ENCODE results near the gene DOC2B.

DNA sequence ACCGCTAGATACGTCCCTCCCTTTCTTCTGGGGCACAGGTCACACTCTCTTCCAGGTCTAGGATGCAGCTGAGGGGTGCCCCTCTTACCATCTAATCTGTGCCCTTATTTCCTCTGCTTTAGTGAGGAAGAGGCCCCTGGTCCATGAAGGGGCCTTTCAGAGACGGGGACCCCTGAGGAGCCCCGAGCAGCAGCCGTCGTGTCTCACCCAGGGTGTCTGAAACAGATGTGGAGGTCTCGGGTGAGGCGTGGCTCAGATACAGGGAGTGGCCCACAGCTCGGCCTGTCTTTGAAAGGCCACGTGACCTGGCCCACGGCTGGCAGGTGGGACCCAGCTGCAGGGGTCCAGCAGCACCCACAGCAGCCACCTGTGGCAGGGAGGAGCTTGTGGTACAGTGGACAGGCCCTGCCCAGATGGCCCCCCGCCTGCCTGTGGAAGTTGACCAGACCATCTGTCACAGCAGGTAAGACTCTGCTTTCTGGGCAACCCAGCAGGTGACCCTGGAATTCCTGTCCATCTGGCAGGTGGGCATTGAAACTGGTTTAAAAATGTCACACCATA lies 28.5 kb downstream of the DOC2B start:
- TF ChIP-seq, protein P1, sequence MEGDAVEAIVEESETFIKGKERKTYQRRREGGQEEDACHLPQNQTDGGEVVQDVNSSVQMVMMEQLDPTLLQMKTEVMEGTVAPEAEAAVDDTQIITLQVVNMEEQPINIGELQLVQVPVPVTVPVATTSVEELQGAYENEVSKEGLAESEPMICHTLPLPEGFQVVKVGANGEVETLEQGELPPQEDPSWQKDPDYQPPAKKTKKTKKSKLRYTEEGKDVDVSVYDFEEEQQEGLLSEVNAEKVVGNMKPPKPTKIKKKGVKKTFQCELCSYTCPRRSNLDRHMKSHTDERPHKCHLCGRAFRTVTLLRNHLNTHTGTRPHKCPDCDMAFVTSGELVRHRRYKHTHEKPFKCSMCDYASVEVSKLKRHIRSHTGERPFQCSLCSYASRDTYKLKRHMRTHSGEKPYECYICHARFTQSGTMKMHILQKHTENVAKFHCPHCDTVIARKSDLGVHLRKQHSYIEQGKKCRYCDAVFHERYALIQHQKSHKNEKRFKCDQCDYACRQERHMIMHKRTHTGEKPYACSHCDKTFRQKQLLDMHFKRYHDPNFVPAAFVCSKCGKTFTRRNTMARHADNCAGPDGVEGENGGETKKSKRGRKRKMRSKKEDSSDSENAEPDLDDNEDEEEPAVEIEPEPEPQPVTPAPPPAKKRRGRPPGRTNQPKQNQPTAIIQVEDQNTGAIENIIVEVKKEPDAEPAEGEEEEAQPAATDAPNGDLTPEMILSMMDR (conservative IDR thresholded peaks at IDR 0.05; ENCODE audit: low read depth in 2 of 2): no peak
- no peak for TF ChIP-seq POLR2AphosphoS5 (IDR thresholded peaks at IDR 0.05; ENCODE audit: low read depth)
- TF ChIP-seq, protein P2, sequence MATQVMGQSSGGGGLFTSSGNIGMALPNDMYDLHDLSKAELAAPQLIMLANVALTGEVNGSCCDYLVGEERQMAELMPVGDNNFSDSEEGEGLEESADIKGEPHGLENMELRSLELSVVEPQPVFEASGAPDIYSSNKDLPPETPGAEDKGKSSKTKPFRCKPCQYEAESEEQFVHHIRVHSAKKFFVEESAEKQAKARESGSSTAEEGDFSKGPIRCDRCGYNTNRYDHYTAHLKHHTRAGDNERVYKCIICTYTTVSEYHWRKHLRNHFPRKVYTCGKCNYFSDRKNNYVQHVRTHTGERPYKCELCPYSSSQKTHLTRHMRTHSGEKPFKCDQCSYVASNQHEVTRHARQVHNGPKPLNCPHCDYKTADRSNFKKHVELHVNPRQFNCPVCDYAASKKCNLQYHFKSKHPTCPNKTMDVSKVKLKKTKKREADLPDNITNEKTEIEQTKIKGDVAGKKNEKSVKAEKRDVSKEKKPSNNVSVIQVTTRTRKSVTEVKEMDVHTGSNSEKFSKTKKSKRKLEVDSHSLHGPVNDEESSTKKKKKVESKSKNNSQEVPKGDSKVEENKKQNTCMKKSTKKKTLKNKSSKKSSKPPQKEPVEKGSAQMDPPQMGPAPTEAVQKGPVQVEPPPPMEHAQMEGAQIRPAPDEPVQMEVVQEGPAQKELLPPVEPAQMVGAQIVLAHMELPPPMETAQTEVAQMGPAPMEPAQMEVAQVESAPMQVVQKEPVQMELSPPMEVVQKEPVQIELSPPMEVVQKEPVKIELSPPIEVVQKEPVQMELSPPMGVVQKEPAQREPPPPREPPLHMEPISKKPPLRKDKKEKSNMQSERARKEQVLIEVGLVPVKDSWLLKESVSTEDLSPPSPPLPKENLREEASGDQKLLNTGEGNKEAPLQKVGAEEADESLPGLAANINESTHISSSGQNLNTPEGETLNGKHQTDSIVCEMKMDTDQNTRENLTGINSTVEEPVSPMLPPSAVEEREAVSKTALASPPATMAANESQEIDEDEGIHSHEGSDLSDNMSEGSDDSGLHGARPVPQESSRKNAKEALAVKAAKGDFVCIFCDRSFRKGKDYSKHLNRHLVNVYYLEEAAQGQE (IDR thresholded peaks at IDR 0.05; ENCODE audit: unreplicated experiment): no peak
- no peak for TF ChIP-seq ZNF114 (CRISPR knock-in tag; IDR thresholded peaks at IDR 0.05)
- TF ChIP-seq ETS1 (IDR thresholded peaks at IDR 0.05): no peak
- TF ChIP-seq ZNF331 (CRISPR knock-in tag; IDR thresholded peaks at IDR 0.05; ENCODE audit: low read depth): no peak
- TF ChIP-seq EZH2 (IDR thresholded peaks at IDR 0.05; ENCODE audit: low read depth, unreplicated experiment): no peak

Data from GM23338 (cell line).